IMR-90 (cell line): ENCODE data around the gene TEX11. TPM values are rescaled to one million over a fixed set of nuclear protein-coding genes. Genes with fewer than 3 reads are reported as not detected.

ENCODE experiments used
- ATAC-seq: fragments of 200-7000 bp; cut with Tn5 transposase; 2 replicates; pipeline ENCODE4 v1.9.1; 2020; ENCODE audit warnings: low read depth, mild to moderate bottlenecking, moderate library complexity
- BruUV-seq: library from RNA; stranded (reverse); fragments of 400-500 nt; replicated peaks from 2 replicates; lab custom pipeline; 2021; lab: Mats Ljungman, UMichigan
- CTCF ChIA-PET: fragments of 300-600 bp; formaldehyde crosslinking; extraction: SDS; loops from one replicate; lab custom pipeline; 2021; ENCODE audit warnings: antibody characterized with exemption; lab: Yijun Ruan, JAX
- POLR2A ChIA-PET: fragments of 300-600 bp; sonication (Branson Sonifier 250); formaldehyde crosslinking; loops from one replicate; lab custom pipeline; 2022; ENCODE audit warnings: antibody characterized with exemption; ENCODE audit not compliant: unreplicated experiment; lab: Charles Lee
- DNase-seq: peaks from one replicate; pipeline ENCODE4 v3.0.0; 2013
- H2AFZ ChIP-seq: replicated peaks from 2 replicates; pipeline ENCODE3; 2013; ENCODE audit warnings: low read length, mild to moderate bottlenecking; ENCODE audit not compliant: poor library complexity
- H2AK5ac ChIP-seq: 2 replicates; pipeline ENCODE4 v1.6.1; 2013; ENCODE audit warnings: low read depth, low read length, inconsistent platforms
- H2AK9ac ChIP-seq: replicated peaks from 2 replicates; pipeline ENCODE3; 2013; ENCODE audit warnings: mild to moderate bottlenecking, low read depth, low read length, moderate library complexity; ENCODE audit not compliant: poor library complexity
- H2BK120ac ChIP-seq: 2 replicates; pipeline ENCODE4 v1.6.1; 2013; ENCODE audit warnings: low read depth, low read length, inconsistent platforms
- H2BK15ac ChIP-seq: 3 replicates; pipeline ENCODE4 v1.6.1; 2013; ENCODE audit warnings: low read depth, low read length, inconsistent platforms
- H2BK20ac ChIP-seq: 2 replicates; pipeline ENCODE4 v1.6.1; 2013; ENCODE audit warnings: low read depth, mild to moderate bottlenecking, inconsistent platforms, low read length, moderate library complexity
- H2BK5ac ChIP-seq: 2 replicates; pipeline ENCODE4 v1.6.1; 2013; ENCODE audit warnings: mild to moderate bottlenecking, low read depth, low read length, inconsistent platforms; ENCODE audit not compliant: poor library complexity, severe bottlenecking
- H3K14ac ChIP-seq: replicated peaks from 2 replicates; pipeline ENCODE4 v1.6.1; 2013; ENCODE audit warnings: low read depth, low read length, inconsistent platforms
- H3K18ac ChIP-seq: 2 replicates; pipeline ENCODE4 v1.6.1; 2013; ENCODE audit warnings: low read depth, low read length, control low read depth
- H3K23ac ChIP-seq: 2 replicates; pipeline ENCODE4 v1.6.1; 2013; ENCODE audit warnings: low read depth, low read length, inconsistent platforms
- H3K27ac ChIP-seq: 2 replicates; pipeline ENCODE4 v1.5.1; 2013; ENCODE audit warnings: mild to moderate bottlenecking, control low read depth, low read length; ENCODE audit not compliant: insufficient read depth
- H3K27me3 ChIP-seq: 2 replicates; pipeline ENCODE4 v1.6.1; 2013; ENCODE audit warnings: low read length; ENCODE audit not compliant: control insufficient read depth, insufficient read depth
- H3K36me3 ChIP-seq: 2 replicates; pipeline ENCODE4 v1.6.1; 2013; ENCODE audit warnings: low read length, mixed read lengths; ENCODE audit not compliant: control insufficient read depth, insufficient read depth
- H3K4ac ChIP-seq: 2 replicates; pipeline ENCODE4 v1.6.1; 2013; ENCODE audit warnings: low read depth, low read length, inconsistent platforms
- H3K4me1 ChIP-seq: 2 replicates; pipeline ENCODE4 v1.6.1; 2013; ENCODE audit warnings: low read length, mixed read lengths; ENCODE audit not compliant: control insufficient read depth, insufficient read depth
- H3K4me2 ChIP-seq: 2 replicates; pipeline ENCODE4 v1.6.1; 2013; ENCODE audit warnings: low read depth, mild to moderate bottlenecking, control low read depth, low read length, moderate library complexity
- H3K4me3 ChIP-seq: 2 replicates; pipeline ENCODE4 v1.5.1; 2013; ENCODE audit warnings: low read depth, mild to moderate bottlenecking, control low read depth, low read length, moderate library complexity; ENCODE audit not compliant: insufficient read depth
- H3K56ac ChIP-seq: 2 replicates; pipeline ENCODE4 v1.6.1; 2013; ENCODE audit warnings: low read length, inconsistent platforms; ENCODE audit not compliant: insufficient read depth; ENCODE audit errors: extremely low read depth
- H3K79me1 ChIP-seq, 2 experiments: 2 replicates each; pipeline ENCODE4 v1.6.1; 2013; ENCODE audit warnings: low read length in 2 of 2, inconsistent platforms in 1 of 2, low read depth in 1 of 2
- H3K9ac ChIP-seq: 2 replicates; pipeline ENCODE4 v1.6.1; 2013; ENCODE audit warnings: low read depth, low read length, control low read depth
- H3K9me1 ChIP-seq: 2 replicates; pipeline ENCODE4 v1.6.1; 2013; ENCODE audit warnings: low read length, inconsistent platforms; ENCODE audit not compliant: insufficient read depth
- H3K9me3 ChIP-seq: 2 replicates; pipeline ENCODE4 v1.6.1; 2013; ENCODE audit warnings: low read length; ENCODE audit not compliant: control insufficient read depth, insufficient read depth
- H4K20me1 ChIP-seq: 2 replicates; pipeline ENCODE4 v1.6.1; 2013; ENCODE audit warnings: low read length, inconsistent platforms; ENCODE audit not compliant: insufficient read depth
- H4K5ac ChIP-seq: 2 replicates; pipeline ENCODE4 v1.6.1; 2013; ENCODE audit warnings: mild to moderate bottlenecking, low read depth, low read length, control low read depth
- H4K8ac ChIP-seq, 2 experiments: 2 replicates each; pipeline ENCODE4 v1.6.1; 2013; ENCODE audit warnings: low read depth in 2 of 2, low read length in 2 of 2, control low read depth in 1 of 2, inconsistent platforms in 1 of 2
- H4K91ac ChIP-seq: 2 replicates; pipeline ENCODE4 v1.6.1; 2013; ENCODE audit warnings: low read depth, low read length, inconsistent platforms; ENCODE audit not compliant: insufficient read depth
- MAFK ChIP-seq: IDR thresholded peaks from 2 replicates; pipeline ENCODE4 v1.6.1; 2012; ENCODE audit warnings: low read depth, low read length, improper control_type of control experiment
- RFX5 ChIP-seq: IDR thresholded peaks from 2 replicates; pipeline ENCODE4 v1.8.0; 2012; ENCODE audit warnings: low read depth, mild to moderate bottlenecking, low read length, moderate library complexity
- WGBS, 2 experiments: methylation state at CpG; one replicate each; pipeline versions ENCODE4 v1.1.5 to v1.1.7; 2013; ENCODE audit warnings: missing lambda C conversion rate in 2 of 2; ENCODE audit not compliant: insufficient read length in 1 of 2; ENCODE audit errors: extremely low coverage in 2 of 2; 5-methylcytosine and 5-hydroxymethylcytosine counted together
- dilution Hi-C: fragments of 300-500 bp; cut with HindIII; formaldehyde crosslinking; loops from one replicate; pipeline ENCODE4 v1.14.3; 2018; ENCODE audit warnings: low sequenced_read_pairs; ENCODE audit not compliant: unreplicated experiment
- in situ Hi-C: fragments of 300-500 bp; cut with MboI; formaldehyde crosslinking; loops from 3 replicates; pipeline ENCODE4 v1.14.3; 2019; ENCODE audit warnings: low sequenced_read_pairs, inconsistent platforms, mixed read lengths
- intact Hi-C: fragments of 100-400 bp; cut with micrococcal nuclease; formaldehyde crosslinking; loops from 2 replicates; pipeline ENCODE4 v1.10.0; 2022
- polyA plus RNA-seq, 3 experiments: library from polyadenylated mRNA; depleted of rRNA; stranded (reverse); fragments of >200 nt; gene quantifications; 2 replicates each; pipeline ENCODE4 v1.2.3, GENCODE V29; 2012; ENCODE audit warnings: low replicate concordance in 1 of 3
- total RNA-seq: library from RNA; depleted of rRNA; stranded (reverse); fragments of >200 nt; gene quantifications from 2 replicates; pipeline ENCODE4 v1.2.3, GENCODE V29; 2012

The TEX11 gene
- total and polyA plus RNA-seq, 2 of the 4 experiments (the other 2 are of a cell fraction), result not detected

- Histone ChIP-seq H4K91ac (no peak overlapping the region), H2BK20ac (no peak overlapping the region), H2AK5ac (no peak overlapping the region), H3K9me3 (no peaks in the 10 kb centered on the region), H4K20me1 (no peaks in the 10 kb centered on the region), H3K18ac (no peak overlapping the region), H2AFZ (no peak overlapping the region), H3K27me3 (no peaks in the 10 kb centered on the region; the same call in 1 of the 2 replicates), H3K79me1 (no peaks in the 10 kb centered on the region), H2BK120ac (no peak overlapping the region), H3K36me3 (no peaks in the 10 kb centered on the region), H3K23ac (no peak overlapping the region), H4K5ac (no peak overlapping the region), H3K4me2 (no peak overlapping the region), H3K9ac (no peak overlapping the region), H3K4ac (no peak overlapping the region), H3K56ac (no peak overlapping the region), H2BK15ac (no peak overlapping the region), H3K4me1 (no peaks in the 10 kb centered on the region), H2BK5ac (no peak overlapping the region), H2AK9ac (no peak overlapping the region), H4K8ac (no peak overlapping the region), H3K9me1 (no peaks in the 10 kb centered on the region), H3K14ac (no peak overlapping the region), H3K27ac (no peak overlapping the region), H3K4me3 (no peak overlapping the region)
- dilution Hi-C loops, result no loop called here
- intact Hi-C loops, result no loop called here
- BruUV-seq, result no TSS peak
- POLR2A ChIA-PET, result no interaction called here
- ATAC-seq (no peak), DNase-seq (no peak)
- WGBS, 2 experiments, result no CpG with 5 or more reads among the region's 7 CpGs
- CTCF ChIA-PET, result no interaction called here
- TF ChIP-seq RFX5, result no peak
- peak; percentile 98 for TF ChIP-seq MAFK
- in situ Hi-C loops, result no loop called here
Measured at GRCh38 chrX:70834589-70834988, 73.9 kb downstream of the TEX11 start.
